Measurements from ENCODE around the gene SHROOM3.

Gene SHROOM3

DNA sequence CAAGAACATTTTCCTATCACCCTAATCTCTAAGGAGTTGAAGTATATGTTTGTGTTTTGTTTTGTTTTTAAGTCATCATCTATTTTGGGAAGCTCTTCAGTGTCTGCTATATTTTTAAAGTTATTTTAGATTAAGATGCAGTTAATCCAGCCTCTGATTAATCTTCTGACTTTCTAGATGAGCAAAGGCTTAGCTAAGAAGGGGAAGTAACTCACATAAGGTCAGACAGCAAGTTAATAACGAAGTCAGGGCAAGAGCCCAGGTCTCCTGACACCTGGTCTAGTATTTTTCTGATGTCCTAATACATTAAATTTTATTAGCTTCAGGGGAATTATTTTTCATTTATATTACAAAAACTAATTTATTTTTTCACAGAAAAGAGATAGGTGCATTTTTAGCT, 294.4 kb downstream of the SHROOM3 start:
- no peak for DNase-seq

- no peak for DNase-seq
These were observed 295.0 kb downstream of the SHROOM3 start for GRCh38 chr4:76729980-76730379.

GRCh38 chr4:76732246-76732645, 297.2 kb downstream of the SHROOM3 start:
- no peak for DNase-seq

GRCh38 chr4:76733068-76733771, 298.2 kb downstream of the SHROOM3 start:
- DNase-seq: no peak

DNA sequence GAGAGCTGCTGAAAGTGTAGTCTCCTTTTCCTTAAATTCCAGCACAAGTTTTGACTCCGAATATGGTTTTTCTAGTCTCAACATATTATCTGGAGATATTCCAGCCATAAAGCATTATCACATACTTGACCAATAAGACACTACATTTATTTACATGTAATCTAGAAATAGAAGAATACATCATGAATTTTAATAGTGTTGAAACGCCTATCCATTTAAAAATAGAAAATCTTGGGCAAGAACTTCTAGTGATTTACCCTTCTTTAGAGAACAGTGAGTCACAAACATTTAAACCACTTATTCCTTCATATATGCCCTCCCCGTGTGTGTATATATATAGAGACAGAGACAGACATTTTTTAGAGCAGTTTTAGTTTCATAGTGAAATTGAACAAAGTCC, 301.4 kb downstream of the SHROOM3 start:
- DNase-seq: no peak

DNA sequence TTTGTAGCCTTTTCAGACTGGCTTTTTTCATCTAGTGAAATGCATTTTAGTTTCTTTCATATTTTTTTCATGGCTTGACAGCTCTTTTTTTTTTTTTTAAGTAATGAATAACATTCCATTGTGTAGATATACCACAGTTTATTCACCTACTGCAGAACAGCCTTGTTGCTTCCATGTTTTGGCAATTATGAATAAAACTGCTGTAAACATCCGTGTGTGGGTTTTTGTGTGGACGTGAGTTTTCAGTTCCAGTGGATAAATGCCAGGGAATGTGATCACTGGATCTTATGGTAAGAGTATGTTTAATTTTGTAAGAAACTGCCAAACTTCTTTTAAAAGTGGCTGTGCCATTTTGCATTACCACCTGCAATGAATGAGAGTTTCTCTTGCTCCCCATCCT, 302.2 kb downstream of the SHROOM3 start:
- no peak for DNase-seq

- DNase-seq: no peak
These were observed 302.7 kb downstream of the SHROOM3 start for GRCh38 chr4:76737771-76738085.

DNA sequence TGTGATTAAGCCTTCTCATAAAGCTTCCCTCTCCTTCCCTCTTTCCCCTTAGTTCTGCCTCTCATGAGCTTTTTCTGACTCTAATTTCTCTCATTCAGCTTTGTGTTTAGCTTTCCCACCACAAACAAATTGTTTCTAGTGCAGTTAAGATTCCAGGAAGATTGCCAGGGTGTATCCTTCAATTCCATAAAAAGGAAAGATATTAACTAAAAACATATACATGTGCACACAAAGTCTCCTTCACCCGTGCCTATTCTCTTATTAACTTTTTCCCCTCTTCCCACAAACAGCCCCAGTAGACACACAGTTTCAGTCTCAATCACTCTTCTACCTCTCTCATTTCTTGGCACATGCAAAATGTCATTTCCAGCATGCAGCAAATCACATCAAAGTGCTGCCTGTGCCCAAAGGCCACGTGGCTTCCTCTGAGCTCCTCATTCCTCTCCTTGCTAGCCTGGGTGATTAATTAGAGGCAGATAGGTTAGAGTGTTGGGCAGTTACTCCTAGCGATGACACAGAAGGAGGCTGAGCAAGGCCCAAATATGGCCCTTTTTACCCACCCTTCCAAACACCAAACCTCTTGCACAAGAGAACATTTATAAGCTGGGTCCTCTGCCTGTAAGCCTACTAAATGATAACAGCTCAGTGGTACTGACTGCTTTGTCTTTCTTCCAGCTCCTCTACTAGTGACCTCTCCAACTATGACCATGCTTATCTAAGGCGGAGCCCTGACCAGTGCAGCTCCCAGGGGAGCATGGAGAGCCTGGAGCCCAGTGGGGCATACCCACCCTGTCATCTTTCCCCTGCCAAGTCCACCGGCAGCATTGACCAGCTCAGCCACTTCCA, 303.3 kb downstream of the SHROOM3 start:
- no peak for DNase-seq

DNA sequence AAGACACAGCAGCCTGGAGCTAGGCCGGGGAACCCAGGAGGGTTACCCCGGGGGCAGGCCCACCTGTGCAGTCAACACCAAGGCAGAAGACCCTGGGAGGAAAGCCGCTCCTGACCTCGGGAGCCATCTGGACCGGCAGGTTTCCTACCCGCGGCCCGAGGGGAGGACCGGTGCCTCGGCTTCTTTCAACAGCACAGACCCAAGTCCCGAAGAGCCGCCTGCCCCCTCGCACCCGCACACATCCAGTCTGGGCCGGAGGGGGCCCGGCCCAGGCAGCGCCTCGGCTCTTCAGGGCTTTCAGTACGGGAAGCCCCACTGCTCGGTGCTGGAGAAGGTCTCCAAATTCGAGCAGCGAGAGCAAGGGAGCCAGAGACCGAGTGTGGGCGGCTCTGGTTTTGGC, 305.2 kb downstream of the SHROOM3 start:
- DNase-seq: no peak

DNA sequence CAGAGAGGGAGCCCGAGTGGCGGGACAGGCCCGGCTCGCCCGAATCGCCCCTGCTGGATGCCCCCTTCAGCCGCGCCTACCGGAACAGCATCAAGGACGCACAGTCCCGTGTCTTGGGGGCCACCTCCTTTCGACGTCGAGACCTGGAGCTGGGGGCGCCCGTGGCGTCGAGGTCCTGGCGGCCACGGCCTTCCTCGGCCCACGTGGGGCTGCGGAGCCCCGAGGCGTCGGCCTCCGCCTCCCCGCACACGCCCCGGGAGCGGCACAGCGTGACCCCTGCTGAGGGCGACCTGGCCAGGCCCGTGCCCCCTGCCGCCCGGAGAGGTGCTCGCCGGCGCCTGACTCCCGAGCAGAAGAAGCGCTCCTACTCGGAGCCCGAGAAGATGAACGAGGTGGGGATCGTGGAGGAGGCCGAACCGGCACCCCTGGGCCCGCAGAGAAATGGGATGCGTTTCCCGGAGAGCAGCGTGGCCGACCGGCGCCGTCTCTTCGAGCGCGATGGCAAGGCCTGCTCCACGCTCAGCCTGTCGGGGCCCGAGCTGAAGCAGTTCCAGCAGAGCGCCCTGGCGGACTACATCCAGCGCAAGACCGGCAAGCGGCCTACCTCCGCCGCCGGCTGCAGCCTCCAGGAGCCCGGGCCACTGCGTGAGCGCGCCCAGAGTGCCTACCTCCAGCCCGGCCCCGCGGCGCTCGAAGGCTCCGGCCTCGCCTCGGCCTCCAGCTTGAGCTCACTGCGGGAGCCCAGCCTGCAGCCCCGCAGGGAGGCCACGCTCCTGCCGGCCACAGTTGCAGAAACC, 306.0 kb downstream of the SHROOM3 start:
- DNase-seq: no peak

DNA sequence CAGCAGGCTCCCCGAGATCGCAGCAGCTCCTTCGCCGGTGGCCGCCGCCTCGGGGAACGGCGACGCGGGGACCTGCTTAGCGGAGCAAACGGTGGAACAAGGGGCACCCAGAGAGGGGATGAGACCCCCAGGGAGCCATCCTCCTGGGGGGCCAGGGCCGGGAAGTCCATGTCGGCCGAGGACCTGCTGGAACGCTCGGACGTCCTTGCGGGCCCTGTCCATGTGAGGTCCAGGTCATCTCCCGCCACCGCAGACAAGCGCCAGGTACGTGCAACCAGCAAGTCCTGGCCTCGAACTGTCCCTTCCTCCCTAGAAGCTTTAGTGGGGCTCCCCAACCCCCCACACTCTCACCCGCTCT, 306.6 kb downstream of the SHROOM3 start:
- DNase-seq: no peak

- DNase-seq: no peak
These were observed 309.4 kb downstream of the SHROOM3 start for GRCh38 chr4:76744241-76744921.

GRCh38 chr4:76745240-76745639, 310.2 kb downstream of the SHROOM3 start:
- no peak for DNase-seq

DNA sequence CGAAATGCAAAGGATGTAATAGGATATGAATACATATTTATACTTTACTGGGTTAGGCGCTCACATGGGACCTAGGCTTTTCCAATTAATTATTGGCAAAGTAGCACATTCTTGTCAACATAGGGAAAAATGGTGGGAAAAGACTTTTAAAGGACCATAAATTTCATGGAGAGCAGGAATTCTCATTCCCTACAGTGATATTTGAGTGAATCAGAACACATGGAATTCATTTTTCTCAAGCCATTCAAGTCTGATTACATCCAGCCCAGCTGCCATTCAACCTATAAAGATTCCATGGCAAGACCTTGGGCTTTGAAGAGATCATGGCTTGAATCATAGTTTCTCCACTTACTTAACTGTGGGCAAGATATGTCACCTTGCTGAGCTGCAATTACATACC, 312.5 kb downstream of the SHROOM3 start:
- DNase-seq: no peak

DNA sequence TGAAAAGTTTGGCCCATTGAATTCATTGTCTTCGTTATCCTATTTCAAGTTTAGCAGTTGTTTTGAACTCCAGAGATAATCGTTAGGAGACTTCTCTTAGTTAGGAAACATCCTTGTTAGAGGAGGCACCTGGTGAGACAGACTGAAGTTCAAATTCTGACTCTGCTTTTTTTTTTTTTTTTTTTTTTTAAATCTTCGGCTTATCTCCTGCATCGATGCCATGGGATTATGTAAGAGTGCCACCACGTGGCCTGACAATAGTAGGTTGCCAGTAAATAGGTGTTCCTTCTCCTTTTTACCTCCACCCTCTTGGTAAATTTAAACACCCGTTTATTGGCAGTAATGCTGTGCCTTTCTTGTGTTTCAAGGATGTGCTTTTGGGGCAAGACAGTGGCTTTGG, 313.6 kb downstream of the SHROOM3 start:
- DNase-seq: no peak

DNA sequence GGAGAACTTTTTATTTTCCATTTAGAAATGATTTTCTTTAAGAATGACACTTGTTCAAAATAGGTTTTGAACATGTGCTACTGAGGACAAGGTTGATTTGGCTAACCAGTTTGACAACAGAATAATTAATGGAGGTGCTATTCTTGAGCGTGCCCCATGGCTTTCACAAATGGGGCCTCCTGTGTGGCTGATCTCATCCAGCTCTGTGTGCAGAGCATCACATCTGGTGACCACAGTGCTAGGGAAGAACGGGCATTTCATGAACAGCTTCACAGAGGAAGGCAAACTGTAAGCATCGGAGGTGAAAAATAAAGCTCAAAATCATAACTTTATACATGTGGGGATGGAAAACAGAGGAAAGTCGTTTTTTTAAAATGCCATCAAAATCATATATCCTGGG, 314.3 kb downstream of the SHROOM3 start:
- no peak for DNase-seq

DNA sequence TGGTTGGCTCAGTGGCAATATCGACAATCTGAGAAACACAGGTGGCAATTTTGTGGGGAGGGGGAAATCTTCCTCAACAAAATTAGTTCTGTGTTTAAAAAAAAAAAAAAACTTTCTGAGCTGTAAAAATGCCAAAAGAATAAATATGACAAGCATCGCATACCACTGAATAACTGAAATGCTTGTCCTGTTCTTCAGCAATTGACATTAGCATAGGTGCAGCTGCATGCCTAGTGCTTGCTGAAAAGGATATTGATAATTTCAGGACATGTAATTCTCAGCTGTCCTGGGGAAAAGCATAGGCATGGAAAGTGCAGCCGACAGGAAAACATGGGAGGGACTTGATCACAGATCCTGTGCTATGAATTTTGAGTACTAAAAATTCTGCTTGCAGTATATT, 315.7 kb downstream of the SHROOM3 start:
- DNase-seq: no peak

GRCh38 chr4:76751612-76752343, 316.7 kb downstream of the SHROOM3 start:
- no peak for DNase-seq

DNA sequence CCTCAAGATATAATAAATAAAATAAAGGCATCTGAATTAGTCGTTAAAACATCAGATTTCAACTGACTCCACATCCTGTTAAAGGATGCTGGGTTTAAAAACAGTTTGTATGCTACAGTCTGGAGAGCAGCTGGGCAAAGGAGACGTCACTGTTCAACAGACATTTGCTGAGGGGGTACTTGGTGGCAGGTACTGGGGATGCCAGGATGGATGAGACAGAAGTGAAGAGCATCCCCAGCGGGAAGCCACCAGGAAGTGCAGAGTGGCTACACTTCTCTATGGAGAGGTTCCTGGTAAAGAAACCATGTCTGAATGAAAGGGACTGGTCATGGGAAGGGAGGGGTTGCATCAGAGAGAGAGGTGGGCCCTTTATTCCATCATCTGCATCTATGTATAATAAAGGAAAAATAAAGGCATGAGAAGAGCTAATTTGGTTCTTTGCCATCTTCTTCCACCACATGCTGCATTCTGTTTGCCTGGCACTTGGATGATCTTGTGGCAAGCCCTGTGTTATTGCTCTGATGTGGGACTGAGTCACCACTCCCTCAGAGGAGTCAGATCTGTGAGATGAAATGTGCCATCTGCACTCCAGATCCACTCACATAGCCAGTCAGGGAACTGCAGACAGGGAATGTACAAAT, 318.0 kb downstream of the SHROOM3 start:
- DNase-seq: no peak

- DNase-seq: no peak
These were observed 318.8 kb downstream of the SHROOM3 start for GRCh38 chr4:76753814-76754213.

GRCh38 chr4:76754439-76754838, 319.4 kb downstream of the SHROOM3 start:
- no peak for DNase-seq

DNA sequence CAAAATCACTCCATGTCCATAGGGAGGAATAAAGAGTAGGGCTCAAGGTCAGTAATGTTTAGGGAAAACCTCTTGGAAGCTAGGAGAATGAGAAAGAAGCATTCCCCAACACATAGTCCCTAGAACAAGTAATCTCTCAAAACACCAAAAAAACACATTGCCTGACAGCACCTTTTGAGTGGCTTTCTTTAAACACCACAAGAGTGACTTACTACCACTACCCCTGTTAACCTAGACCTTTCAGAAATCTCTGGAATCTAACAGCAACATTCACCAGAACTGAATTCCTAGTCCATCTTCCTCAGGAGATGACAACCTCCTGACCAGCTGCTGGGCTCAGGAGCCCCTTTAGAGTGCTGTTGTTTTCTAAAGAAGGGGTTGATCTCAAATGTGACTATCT, 320.7 kb downstream of the SHROOM3 start:
- no peak for DNase-seq

Measured in stimulated activated CD4-positive, alpha-beta T cell treated with anti-CD3 and anti-CD28 coated beads, Interleukin-12 subunit alpha, Interleukin-12 subunit beta, amount 100 ng/mL, for 4 hours (primary cell).